ENCODE results near the gene G6PC1. TPM values are rescaled to one million over a fixed set of nuclear protein-coding genes. Genes with fewer than 3 reads are reported as not detected.
"Not testable (repeated sequence)": the region's sequence is repeated elsewhere in the genome, so short reads cannot be mapped to it uniquely, and the experiment has no call there.

The G6PC1 gene
- total RNA-seq, 2 donors from 2014 or later: not detected

DNA sequence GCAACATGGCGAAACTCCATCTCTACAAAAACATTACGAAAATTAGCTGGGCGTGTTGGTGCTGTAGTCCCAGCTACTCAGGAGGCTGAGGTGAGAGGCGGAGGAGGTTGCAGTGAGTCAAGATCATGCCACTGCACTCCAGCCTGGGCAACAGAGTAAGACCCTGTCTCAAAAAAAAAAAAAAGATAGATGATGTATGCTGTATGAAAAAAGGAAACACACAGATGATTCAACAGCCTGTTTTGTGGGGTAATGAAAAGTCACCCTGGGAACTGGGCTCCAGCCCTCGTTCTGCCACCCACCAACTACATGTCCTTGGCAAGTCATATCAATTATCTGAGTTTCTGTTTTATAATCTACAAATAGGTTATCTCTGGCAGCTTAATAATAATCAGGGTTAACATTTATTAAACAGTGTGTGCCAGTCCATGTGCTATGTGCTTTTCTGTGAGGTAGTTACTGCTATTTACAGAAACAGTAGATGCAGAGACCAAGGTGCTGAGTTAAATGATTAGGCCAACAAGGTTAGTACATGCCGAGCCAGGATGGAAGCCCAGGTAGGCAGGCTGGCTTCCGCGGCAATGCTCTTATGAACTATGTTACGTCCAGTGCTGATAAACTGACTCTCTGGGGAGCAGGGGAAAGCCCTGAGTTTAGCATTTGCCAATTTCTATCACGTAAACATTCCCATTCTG is 1.1 kb downstream of the G6PC1 start:
- no peaks in the 10 kb centered on the region for H3K36me3 Mint-ChIP-seq
- no peaks in the 10 kb centered on the region for H3K9me3 Mint-ChIP-seq
- peaks cover 8 to 11% of the 10 kb centered on the region in 2 donors for H3K27me3 Mint-ChIP-seq
- H3K4me1 Mint-ChIP-seq (ENCODE audit: low read depth in 2 of 2): no peaks in the 10 kb centered on the region
- DNase-seq (ENCODE audit: low spot score): no peak
- no peak overlapping the region for H3K27ac Mint-ChIP-seq
- H3K4me3 Mint-ChIP-seq: no peak overlapping the region
- no peak for ATAC-seq

DNA sequence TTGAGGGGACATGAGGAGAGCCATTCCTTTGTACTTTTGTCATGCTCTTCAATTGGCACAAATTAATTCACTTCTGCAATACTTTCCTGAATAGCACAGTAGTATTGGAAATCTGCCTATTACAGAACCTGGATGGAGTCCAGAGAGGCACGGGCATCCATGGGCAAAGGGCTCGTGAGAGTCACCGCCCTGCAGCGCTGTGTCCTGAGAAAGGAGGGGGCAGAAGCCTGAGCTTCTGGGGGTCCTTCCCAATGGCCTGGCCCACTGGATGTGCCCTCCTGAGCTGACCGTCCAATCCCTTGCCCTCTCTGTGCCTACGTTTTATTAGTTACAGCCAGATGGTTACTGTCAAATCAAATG is 3.5 kb downstream of the G6PC1 start:
- Mint-ChIP-seq H3K9me3 (no peaks in the 10 kb centered on the region), H3K27me3 (peaks cover 10 to 17% of the 10 kb centered on the region in 2 donors), H3K36me3 (no peaks in the 10 kb centered on the region), H3K4me3 (no peak overlapping the region), H3K27ac (no peak overlapping the region), H3K4me1 (ENCODE audit: low read depth in 2 of 2) (no peaks in the 10 kb centered on the region)
- DNase-seq (ENCODE audit: low spot score): no peak
- ATAC-seq: no peak

DNA sequence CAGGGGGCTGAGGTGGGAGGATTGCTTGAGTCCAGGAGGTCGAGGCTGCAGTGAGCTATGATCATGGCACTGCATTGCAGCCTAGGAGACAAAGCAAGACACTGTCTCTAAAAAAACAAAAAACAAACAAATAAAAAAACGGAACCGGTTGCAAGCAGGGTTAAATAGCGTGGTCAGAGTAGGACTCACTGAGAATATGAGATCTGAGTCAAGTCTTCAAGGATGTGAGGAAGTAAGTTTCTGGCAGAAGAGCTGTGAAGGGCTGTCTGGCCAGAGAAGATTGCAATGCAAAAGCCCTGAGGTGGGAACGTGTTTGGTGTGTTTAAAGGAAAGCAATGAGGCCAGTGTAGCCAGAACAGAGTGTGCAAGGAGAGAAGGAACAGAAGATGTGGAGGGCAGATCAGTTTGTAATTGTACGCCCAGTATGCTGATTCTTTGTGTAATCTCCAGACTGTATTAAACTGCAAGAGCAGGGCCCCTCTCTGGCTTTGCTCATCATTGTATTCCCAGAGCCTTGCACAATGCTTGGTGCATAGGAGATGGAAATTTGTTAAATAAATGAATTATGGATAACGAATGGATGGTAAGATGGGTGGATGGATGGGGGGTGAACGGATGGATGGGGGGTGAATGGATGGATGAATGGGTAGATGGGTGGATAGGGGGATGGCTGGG is 6.3 kb downstream of the G6PC1 start:
- Mint-ChIP-seq H3K4me1 (ENCODE audit: low read depth in 2 of 2) (no peaks in the 10 kb centered on the region), H3K4me3 (no peak overlapping the region), H3K9me3 (no peaks in the 10 kb centered on the region), H3K27ac (no peak overlapping the region), H3K27me3 (peaks cover 19 to 23% of the 10 kb centered on the region in 2 donors), H3K36me3 (no peaks in the 10 kb centered on the region)
- DNase-seq (ENCODE audit: low spot score) (no peak), ATAC-seq (no peak)

DNA sequence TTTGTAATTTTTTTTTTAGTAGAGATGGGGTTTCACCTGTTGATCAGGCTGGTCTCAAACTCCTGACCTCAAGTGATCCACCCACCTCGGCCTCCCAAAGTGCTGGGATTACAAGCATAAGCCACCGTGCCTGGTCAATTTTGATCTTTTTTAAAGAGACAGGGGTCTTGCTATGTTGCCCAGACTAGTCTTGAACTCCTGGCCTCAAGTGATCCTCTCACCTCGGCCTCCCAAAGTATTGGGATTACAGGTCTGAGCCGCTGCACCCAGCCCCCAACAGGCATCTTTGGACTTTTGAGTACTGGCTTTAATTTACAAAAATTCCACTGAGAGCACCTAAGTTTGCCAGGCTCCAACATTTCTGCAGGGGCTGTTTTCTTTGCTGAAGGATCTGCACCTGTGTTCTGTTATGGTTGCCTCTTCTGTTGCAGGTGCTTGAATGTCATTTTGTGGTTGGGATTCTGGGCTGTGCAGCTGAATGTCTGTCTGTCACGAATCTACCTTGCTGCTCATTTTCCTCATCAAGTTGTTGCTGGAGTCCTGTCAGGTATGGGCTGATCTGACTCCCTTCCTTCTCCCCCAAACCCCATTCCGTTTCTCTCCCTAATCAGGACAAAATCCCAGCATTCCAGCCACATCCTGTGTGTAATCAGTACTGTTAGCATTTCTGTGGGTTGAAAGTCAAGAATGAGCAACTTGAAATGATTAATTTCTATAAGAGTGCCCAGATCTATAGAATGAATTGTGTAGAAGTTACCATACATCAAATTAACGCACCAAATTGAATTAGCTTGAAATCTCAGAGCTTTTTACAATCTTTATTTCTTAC is 8.5 kb downstream of the G6PC1 start:
- peaks cover 19 to 23% of the 10 kb centered on the region in 2 donors for H3K27me3 Mint-ChIP-seq
- no peaks in the 10 kb centered on the region for H3K9me3 Mint-ChIP-seq
- no peaks in the 10 kb centered on the region for H3K4me1 Mint-ChIP-seq (ENCODE audit: low read depth in 2 of 2)
- ATAC-seq (no peak), DNase-seq (ENCODE audit: low spot score) (no peak)
- no peak overlapping the region for H3K27ac Mint-ChIP-seq
- no peaks in the 10 kb centered on the region for H3K36me3 Mint-ChIP-seq
- H3K4me3 Mint-ChIP-seq: no peak overlapping the region

DNA sequence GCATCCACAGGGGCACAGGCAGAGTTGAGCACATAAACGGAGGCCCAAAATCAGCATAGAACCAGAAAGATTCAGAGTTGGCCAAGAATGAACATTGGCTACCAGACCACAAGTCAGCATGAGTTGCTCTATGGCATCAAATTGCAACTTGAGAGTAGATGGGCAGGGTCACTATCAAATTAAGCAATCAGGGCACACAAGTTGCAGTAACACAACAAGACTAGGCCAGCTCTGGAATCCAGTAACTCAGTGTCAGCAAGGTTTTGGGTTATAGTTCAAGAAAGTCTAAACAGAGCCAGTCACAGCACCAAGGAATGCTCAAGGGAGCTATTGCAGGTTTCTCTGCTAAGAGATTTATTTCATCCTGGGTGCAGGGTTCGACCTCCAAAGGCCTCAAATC is 12.9 kb downstream of the G6PC1 start:
- no peaks in the 10 kb centered on the region for H3K9me3 Mint-ChIP-seq
- no peak overlapping the region for H3K4me3 Mint-ChIP-seq
- no peak for DNase-seq (ENCODE audit: low spot score)
- H3K27me3 Mint-ChIP-seq: peaks cover 14 to 16% of the 10 kb centered on the region in 2 donors
- no peak for ATAC-seq
- H3K27ac Mint-ChIP-seq: no peak overlapping the region
- no peaks in the 10 kb centered on the region for H3K4me1 Mint-ChIP-seq (ENCODE audit: low read depth in 2 of 2)
- no peaks in the 10 kb centered on the region for H3K36me3 Mint-ChIP-seq

DNA sequence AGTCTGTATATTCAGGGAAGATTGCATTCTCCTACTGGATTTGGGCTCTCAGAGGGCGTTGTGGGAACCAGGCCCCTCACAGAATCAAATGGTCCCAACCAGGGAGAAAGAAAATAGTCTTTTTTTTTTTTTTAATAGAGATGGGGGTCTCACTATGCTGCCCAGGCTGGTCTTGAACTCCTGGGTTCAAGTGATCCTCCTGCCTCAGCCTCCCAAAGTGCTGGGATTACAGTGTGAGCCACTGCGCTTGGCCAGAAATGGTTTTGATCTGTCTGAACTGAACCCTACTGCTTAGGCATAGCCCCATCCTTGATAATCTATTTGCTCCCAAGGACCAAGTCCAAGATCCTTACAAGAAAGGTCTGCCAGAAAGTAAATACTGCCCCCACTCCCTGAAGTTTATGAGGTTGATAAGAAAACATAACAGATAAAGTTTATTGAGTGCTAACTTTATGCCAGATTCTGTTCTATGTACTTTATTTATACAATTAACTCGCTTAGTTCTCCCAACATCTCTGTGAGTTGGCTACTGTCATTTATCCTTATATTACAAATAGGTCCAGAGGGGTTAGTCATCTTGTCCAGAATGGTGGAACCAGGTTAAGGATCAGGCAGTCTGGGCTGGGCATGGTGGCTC is 13.5 kb downstream of the G6PC1 start:
- DNase-seq (ENCODE audit: low spot score) (no peak), ATAC-seq (no peak)
- Mint-ChIP-seq H3K4me3 (no peak overlapping the region), H3K27me3 (peaks cover 14 to 15% of the 10 kb centered on the region in 2 donors), H3K36me3 (no peaks in the 10 kb centered on the region), H3K27ac (no peak overlapping the region), H3K9me3 (no peaks in the 10 kb centered on the region), H3K4me1 (ENCODE audit: low read depth in 2 of 2) (no peaks in the 10 kb centered on the region)

DNA sequence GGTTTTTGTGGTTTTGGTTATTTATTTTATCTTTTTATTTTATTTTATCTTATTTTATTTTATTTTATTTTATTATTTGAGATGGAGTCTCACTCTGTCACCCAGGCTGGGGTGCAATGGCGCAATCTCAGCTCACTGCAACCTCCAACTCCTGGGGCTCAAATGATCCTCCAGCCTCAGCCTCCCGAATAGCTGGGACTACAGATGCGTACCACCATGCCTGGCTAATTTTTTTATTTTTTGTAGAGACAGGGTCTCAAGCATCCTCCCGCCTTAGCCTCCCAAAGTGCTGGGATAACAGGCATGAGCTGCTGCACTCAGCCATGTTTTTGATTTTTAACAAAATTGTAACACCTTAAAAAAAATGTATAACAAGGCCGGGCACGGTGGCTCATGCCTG is 14.7 kb downstream of the G6PC1 start:
- not testable (repeated sequence) for DNase-seq (ENCODE audit: low spot score); H3K36me3 Mint-ChIP-seq; H3K9me3 Mint-ChIP-seq; H3K4me3 Mint-ChIP-seq; H3K4me1 Mint-ChIP-seq (ENCODE audit: low read depth in 2 of 2); ATAC-seq; H3K27ac Mint-ChIP-seq
- H3K27me3 Mint-ChIP-seq: peaks cover 3 to 10% of the 10 kb centered on the region in 2 donors

DNA sequence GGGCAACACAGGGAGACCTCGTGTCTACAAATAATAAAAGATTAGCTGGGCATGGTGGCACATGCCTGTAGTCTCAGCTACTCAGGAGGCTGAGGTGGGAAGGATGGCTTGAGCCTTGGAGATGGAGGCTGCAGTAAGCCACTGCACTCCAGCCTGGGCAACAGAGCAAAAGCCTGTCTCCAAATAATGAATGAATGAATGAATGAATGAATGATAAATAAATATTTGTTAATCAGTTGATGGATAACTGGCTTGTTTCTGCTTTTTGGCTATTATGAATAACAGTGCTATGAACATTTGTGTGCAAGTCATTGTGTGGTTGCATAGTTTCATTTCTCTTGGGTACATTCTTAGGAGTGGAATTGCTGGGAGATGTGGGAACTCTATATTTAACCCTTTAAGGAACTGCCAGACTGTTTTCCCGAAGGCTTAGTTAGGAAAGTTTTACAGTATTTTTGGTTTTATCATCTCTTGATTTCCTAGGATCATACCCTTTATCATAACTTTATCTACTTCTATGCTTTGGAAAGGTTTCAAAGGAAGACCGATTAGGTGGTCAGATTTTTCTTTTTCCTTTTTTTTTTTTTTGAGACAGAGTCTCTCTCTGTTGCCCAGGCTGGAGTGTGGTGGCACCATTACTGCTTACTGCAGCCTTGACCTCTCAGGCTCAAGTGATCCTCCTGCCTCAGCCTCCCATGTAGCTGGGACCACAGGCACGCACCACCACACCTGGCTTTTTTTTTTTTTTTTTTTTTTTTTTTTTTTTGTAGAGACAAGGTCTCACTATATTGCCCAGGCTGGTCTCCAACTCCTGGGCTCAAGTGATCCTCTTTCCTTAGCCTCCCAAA is 16.0 kb downstream of the G6PC1 start:
- not testable (repeated sequence) for H3K36me3 Mint-ChIP-seq; H3K9me3 Mint-ChIP-seq; H3K4me1 Mint-ChIP-seq (ENCODE audit: low read depth in 2 of 2); ATAC-seq; H3K4me3 Mint-ChIP-seq; H3K27ac Mint-ChIP-seq; DNase-seq (ENCODE audit: low spot score); H3K27me3 Mint-ChIP-seq

DNA sequence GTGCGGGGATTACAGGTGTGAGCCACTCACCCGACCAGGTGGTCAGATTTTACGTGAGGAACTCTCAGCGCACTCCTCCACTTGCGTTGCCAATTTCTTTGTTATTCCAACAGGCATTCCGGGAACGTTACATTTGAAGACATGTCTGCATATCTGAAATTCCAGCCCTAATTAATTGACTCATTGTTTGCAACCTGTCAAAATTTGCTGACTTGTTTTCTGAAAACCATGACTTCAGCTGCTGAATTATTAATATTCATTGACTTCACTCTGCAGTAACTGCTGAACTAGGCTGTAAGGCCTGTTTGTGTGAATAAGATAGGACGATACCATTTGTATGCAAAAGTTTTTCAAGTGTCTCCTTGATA is 16.6 kb downstream of the G6PC1 start:
- DNase-seq (ENCODE audit: low spot score): no peak
- Mint-ChIP-seq H3K4me3 (no peak overlapping the region), H3K27ac (no peak overlapping the region), H3K4me1 (ENCODE audit: low read depth in 2 of 2) (no peaks in the 10 kb centered on the region), H3K9me3 (no peaks in the 10 kb centered on the region), H3K36me3 (no peaks in the 10 kb centered on the region), H3K27me3 (peaks cover 5 to 11% of the 10 kb centered on the region in 2 donors)
- no peak for ATAC-seq

DNA sequence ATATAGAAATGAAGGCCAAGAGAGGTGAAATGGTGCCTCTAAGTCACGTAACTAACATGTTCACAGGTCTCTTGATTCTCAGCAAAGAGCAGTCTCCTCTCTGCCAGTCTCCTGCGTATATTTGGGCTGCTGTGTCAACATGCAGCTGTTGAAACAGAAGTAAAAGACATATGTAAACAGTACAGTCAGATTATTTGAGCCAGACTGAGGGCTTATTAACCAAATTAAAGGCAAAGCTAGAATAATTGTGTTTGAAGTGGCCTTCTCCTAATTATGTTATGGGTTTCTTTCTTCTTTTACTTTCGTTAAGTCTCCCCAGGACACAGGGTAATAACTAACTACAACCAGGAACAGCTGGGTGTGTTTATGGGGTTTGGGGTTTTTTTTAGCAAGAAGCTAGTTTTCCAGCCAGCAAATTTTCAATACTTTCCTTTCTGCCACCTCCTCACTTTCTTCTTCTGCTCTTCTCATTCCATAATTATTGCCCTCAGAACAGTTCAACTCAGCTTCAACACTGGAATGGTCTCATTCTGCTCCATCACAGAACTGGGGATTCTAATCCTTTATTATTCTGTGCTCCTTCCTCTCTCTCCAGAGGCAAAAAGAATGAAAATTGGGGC is 18.4 kb downstream of the G6PC1 start:
- Mint-ChIP-seq H3K36me3 (no peaks in the 10 kb centered on the region), H3K4me1 (ENCODE audit: low read depth in 2 of 2) (no peaks in the 10 kb centered on the region), H3K9me3 (no peaks in the 10 kb centered on the region), H3K27ac (no peak overlapping the region), H3K27me3 (peaks cover 11 to 12% of the 10 kb centered on the region in 2 donors), H3K4me3 (no peak overlapping the region)
- DNase-seq (ENCODE audit: low spot score) (no peak), ATAC-seq (no peak)

DNA sequence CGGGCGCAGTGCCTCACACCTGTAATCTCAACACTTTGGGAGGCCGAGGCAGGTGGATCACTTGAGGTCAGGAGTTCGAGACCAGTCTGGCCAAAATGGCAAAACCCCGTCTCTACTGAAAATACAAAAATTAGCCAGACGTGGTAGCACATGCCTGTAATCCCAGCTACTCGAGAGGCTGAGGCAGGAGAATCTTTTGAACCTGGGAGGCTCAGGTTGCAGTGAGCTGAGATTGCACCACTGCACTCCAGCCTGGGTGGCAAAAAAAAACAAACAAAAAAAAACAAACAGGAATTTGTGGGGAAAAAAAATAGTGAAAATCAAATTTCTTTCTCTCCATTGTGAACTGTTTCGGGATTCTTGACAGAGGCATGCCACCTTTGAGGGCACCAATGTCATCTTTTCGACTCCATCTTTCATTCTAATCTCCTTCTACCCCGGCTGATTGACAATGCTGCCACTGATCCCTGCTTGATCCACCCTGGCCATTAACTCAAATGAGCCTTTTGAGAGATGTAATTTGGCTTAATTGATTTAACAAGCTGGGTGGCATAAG is 19.0 kb downstream of the G6PC1 start:
- not testable (repeated sequence) for H3K4me1 Mint-ChIP-seq (ENCODE audit: low read depth in 2 of 2); DNase-seq (ENCODE audit: low spot score); H3K9me3 Mint-ChIP-seq; ATAC-seq; H3K27ac Mint-ChIP-seq; H3K4me3 Mint-ChIP-seq; H3K36me3 Mint-ChIP-seq
- peaks cover 12% of the 10 kb centered on the region in 2 donors for H3K27me3 Mint-ChIP-seq

DNA sequence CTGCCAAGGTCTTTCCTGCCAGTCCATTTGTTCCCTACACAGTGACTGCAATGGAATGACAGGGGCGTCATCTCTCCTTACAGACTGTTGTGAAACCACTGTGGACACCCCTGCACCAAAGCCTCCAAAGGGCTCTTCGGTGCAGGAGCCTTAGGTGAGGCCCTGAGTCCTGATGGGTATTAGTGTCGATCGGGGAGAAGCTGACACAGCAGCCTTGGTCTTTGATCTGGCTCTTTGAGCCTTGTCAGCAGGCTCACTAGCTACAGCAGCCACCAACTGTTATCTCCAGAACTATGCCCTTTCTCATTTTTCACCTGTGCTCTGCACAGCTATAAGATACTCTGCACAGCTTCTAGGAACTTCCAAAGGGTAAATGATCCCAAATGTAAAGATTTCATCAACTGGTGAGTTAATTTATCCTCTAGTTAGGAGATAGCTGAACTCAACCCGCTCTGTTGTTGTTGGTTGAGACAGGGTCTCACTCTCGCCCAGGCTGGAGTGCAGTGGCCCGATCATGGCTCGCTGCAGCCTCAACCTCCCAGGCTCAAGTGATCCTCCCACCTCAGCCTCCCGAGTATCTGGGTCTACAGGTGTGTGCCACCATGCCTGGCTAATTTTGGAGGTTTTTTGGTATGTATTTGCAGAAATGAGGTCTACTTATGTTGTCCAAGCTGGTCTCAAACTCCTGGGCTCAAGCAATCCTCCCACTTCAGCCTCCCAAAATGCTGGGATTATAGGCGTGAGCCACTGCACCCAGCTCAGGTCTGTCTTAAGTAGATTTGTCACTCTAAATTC is 19.7 kb downstream of the G6PC1 start:
- peaks cover 12 to 18% of the 10 kb centered on the region in 2 donors for H3K27me3 Mint-ChIP-seq
- DNase-seq (ENCODE audit: low spot score) (no peak), ATAC-seq (no peak)
- no peaks in the 10 kb centered on the region for H3K4me1 Mint-ChIP-seq (ENCODE audit: low read depth in 2 of 2)
- H3K27ac Mint-ChIP-seq: no peak overlapping the region
- no peak overlapping the region for H3K4me3 Mint-ChIP-seq
- H3K36me3 Mint-ChIP-seq: no peaks in the 10 kb centered on the region
- H3K9me3 Mint-ChIP-seq: no peaks in the 10 kb centered on the region

Data from natural killer cell treated with Interleukin-12 subunit alpha and Interleukin-12 subunit beta and Interleukin-15 and Interleukin-18, amount 100 ng/mL, for 72 hours (primary cell).